Right renal pelvis (tissue), 4 donors: ENCODE measurements around the gene CDK5RAP2. TPM values are rescaled to one million over a fixed set of nuclear protein-coding genes. Genes with fewer than 3 reads are reported as not detected.

Source experiments
- DNase-seq, 4 donors: peaks; one replicate each; pipeline ENCODE4 v3.0.0-alpha.2; 2013; ENCODE audit warnings: low read depth in 4 of 4, low spot score in 3 of 4, missing footprints in 1 of 4
- polyA plus RNA-seq, 4 donors: library from polyadenylated mRNA; unstranded; fragments of 120-200 nt; gene quantifications; one replicate each; pipeline ENCODE4 v1.2.1, GENCODE V29; 2013; ENCODE audit not compliant: insufficient read length in 4 of 4

Gene CDK5RAP2
- polyA plus RNA-seq, 4 donors = 50.2 to 58.7 (median 54.3) TPM

DNA sequence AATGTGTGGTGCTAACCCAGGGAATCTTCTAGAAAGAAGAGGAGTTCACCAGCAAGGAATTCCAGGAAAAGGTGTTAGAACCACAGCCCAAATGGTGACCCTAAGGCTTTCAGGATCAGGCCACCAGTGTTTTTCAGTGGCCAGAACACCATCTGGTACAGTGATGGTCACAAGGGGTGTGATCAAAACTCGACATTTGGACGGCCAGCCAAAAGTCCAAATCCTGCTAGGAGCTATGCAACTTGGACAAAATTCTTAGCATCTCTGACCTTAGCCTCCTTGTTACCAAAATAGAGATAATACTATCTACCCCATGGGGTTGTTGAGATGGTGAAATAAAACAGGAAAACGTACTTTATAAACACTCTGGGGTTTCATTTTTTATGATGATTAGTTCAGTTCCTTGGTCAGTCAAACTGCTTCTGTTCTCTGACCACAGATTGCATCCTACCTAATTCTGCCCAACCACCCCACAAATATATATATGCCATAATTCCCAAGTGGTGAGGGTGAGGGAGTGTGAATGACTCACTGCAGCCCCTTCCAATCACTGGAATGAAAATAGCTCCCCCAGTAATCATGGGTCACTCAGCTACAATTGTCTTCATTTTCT, 210.3 kb downstream of the CDK5RAP2 start:
- DNase-seq = no peak

- no peak for DNase-seq
Measured at GRCh38 chr9:120368799-120369198, 211.2 kb downstream of the CDK5RAP2 start.

GRCh38 chr9:120366644-120367019, 213.3 kb downstream of the CDK5RAP2 start:
- DNase-seq = no peak

DNA sequence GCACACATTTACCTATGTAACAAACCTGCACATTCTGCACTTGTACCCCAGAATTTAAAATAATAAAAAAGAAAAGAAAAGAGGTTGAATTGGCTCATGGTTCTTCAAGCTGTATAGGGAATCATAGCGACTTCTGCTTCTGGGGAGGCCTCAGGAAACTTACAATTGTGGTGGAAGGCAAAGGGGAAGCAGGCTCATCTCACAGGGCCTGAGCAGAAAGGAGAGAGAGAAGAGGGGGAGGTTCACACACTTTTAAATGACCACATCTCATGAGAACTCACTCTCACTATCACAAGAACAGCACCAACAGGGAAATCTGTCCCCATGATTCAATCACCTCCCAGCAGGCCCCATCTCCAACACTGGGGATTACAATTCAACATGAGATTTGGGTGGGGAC, 214.6 kb downstream of the CDK5RAP2 start:
- no peak for DNase-seq

DNA sequence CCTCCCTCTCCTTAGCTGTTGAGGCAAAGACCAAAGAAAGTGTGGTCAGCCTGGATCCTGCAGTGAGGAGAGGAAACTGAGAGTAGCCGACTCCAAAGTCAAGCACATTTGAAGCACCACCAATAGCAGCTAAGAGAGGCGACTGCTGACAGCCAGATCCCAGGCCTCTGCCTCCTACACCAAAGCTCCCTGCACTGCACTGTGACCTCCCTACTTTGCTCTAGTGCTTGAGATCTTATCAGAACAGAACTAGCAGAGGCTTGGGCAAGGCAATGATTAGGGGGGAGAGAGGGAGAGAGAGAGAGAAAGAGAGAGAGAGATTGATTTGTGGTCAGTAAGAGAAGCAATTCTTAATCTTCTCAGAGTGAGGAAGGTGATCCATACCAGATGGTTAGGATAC, 216.3 kb downstream of the CDK5RAP2 start:
- DNase-seq = no peak

- no peak for DNase-seq
Measured at GRCh38 chr9:120362446-120362845, 217.5 kb downstream of the CDK5RAP2 start.

DNA sequence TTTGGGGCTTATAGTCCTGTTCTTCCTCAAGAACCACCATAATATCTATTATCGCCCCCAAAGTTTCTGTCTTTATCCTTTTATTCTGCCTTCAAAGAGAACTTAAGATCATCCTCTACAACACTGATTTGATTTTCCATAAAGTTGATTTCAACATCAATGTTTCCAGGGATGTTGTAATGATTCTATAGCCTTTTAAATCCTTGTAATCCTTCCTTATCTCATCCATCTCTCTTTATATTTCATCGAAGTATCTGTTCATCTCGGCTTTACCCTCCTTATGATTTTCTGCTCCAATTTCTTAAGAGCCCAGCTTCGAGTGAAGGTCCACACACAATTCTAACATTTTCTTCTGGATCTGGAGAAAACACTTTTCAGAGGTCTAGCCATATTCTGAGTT, 218.4 kb downstream of the CDK5RAP2 start:
- DNase-seq = no peak

DNA sequence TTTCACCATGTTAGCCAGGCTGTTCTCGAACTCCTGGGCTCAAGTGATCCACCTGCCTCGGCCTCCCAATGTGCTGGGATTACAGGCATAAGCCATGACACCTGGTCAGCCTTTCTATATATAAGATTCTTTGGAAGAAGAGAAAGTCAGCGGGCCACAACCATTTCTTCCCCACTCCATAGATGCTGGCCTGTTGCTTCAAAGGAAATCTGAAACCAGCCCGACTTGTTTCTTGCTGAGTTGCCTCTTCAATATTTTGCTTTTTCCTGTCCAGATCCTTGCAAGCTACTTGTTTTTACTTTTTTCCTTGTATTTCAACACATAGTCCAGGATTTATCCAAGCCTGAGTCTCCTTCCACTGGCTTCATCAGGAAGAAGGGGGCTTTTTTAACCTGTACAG, 219.5 kb downstream of the CDK5RAP2 start:
- no peak for DNase-seq

DNA sequence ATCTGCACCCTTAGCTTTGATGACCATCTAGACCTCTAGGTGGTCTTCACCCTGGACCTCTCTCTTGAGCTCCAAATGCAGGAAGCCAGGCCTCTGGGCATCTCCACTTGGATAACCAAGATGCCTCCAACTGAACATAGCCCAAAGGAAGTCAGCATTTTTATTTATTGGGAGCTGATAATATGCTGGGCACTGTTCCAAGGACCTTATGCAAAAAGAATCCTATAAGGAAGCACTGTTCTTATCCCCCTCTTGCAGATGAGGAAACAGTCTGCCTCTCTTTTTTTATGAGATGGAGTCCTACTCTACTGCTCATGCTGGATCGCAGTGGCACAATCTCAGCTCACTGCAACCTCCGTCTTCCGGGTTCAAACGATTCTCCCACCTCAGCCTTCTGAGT, 219.9 kb downstream of the CDK5RAP2 start:
- DNase-seq = no peak

- DNase-seq = no peak
Measured at GRCh38 chr9:120358877-120359276, 221.1 kb downstream of the CDK5RAP2 start.

- peak in 1 of 4 donors; percentile 14 for DNase-seq
Measured at GRCh38 chr9:120353506-120353905, 226.5 kb downstream of the CDK5RAP2 start.

GRCh38 chr9:120351106-120351505, 228.9 kb downstream of the CDK5RAP2 start:
- no peak for DNase-seq

GRCh38 chr9:120350596-120350995, 229.4 kb downstream of the CDK5RAP2 start:
- DNase-seq = no peak

- no peak for DNase-seq
Measured at GRCh38 chr9:120348951-120349429, 231.0 kb downstream of the CDK5RAP2 start.

DNA sequence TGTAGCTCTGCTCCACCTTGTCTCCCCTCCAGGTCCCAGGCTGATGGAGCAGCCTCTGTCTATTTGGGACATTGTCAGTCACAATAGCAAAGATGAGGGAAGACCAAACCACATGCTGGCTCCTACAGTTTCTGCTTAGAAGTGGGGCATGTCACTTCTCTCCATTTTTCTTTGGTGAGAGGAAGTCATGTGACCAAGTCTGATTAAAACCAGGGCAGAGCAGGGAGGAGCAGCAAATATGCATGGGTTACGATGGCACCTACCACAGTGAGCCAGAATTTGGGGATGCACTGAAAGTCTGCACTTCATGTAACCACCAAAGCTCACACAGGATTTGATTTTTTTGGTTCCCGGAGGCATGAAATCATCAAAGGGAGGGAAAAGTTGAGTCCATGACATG, 234.6 kb downstream of the CDK5RAP2 start:
- no peak for DNase-seq

GRCh38 chr9:120344230-120344629, 235.7 kb downstream of the CDK5RAP2 start:
- no peak for DNase-seq

DNA sequence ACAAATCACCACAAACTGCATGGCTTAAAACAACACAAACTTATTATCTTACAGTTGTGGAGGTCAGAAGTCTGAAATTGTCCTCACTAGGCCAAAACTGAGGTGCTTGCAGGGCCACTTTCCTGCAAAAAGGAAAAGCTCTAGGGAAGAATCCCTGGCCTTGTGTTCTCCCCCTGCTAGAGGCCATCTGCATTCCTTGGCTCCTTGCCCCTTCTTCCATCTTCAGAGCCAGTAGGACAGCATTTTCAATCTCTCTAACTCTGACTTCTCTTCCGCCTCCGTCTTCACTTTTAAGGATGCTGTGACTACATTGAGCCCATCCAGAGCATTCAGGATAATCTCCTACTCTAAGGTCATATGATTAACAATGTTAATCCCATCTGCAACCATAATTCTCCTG, 236.6 kb downstream of the CDK5RAP2 start:
- DNase-seq = no peak

Other genes starting within 250 kb of the CDK5RAP2 start
- gene MEGF9, start 134.3 kb upstream of the CDK5RAP2 start, polyA plus RNA-seq = 10 to 100 TPM; 17.7 to 23.6 (median 21.4) TPM
- gene FBXW2, start 213.2 kb upstream of the CDK5RAP2 start, polyA plus RNA-seq = 10 to 100 TPM; 40.0 to 48.6 (median 46.6) TPM